ENCODE measurements around the gene ITGB5. TPM values are rescaled to one million over a fixed set of nuclear protein-coding genes. Genes with fewer than 3 reads are reported as not detected.

ITGB5 gene
- total and polyA plus RNA-seq, 2 donors (not counting 1 experiment from before 2014, with no cell fraction given): 99.7 to 196 TPM

GRCh38 chr3:124776856-124777255 is 110.3 kb downstream of the ITGB5 start:
- no peak overlapping the region for H3K27ac ChIP-seq (ENCODE audit: insufficient read depth, low read length)
- TF ChIP-seq EZH2 (IDR thresholded peaks at IDR 0.05; ENCODE audit: low read length, missing control alignments) (no peak), CTCF (conservative IDR thresholded peaks at IDR 0.05 in 1 of 2, IDR thresholded peaks at IDR 0.05 in 1 of 2; ENCODE audit: low read depth in 1 of 2, low read length in 2 of 2) (no peak)
- no peak overlapping the region for H3K9ac ChIP-seq (ENCODE audit: insufficient read depth, low read length)
- H3K4me2 ChIP-seq (ENCODE audit: extremely low read depth, insufficient read depth, low read length): no peak overlapping the region
- no peak overlapping the region for H3K4me3 ChIP-seq (replicated peaks in 1 of 4; ENCODE audit: control extremely low read depth in 1 of 4, insufficient read depth in 1 of 4, low read depth in 3 of 4, low read length in 4 of 4)
- peaks cover 43% of the 10 kb centered on the region for H3K4me1 ChIP-seq (ENCODE audit: control insufficient read depth, extremely low read depth, insufficient read depth, low read length)
- no peaks in the 10 kb centered on the region for H3K27me3 ChIP-seq (ENCODE audit: control insufficient read depth, insufficient read depth, low read length)
- DNase-seq (ENCODE audit: low read depth in 2 of 2): no peak
- no peaks in the 10 kb centered on the region for H3K36me3 ChIP-seq (ENCODE audit: control insufficient read depth, insufficient read depth, low read length)
- no peaks in the 10 kb centered on the region for H3K9me3 ChIP-seq (ENCODE audit: control insufficient read depth, insufficient read depth, low read depth, low read length)
- H3K79me2 ChIP-seq (ENCODE audit: control insufficient read depth, insufficient read depth, low read length): no peaks in the 10 kb centered on the region
- no peaks in the 10 kb centered on the region for H4K20me1 ChIP-seq (ENCODE audit: control insufficient read depth, extremely low read depth, insufficient read depth, low read length)
- no peak overlapping the region for H2AFZ ChIP-seq (ENCODE audit: low read length)

GRCh38 chr3:124775877-124776276 is 111.3 kb downstream of the ITGB5 start:
- no peaks in the 10 kb centered on the region for H4K20me1 ChIP-seq (ENCODE audit: control insufficient read depth, extremely low read depth, insufficient read depth, low read length)
- no peaks in the 10 kb centered on the region for H3K9me3 ChIP-seq (ENCODE audit: control insufficient read depth, insufficient read depth, low read depth, low read length)
- H3K27ac ChIP-seq (ENCODE audit: insufficient read depth, low read length): no peak overlapping the region
- H3K9ac ChIP-seq (ENCODE audit: insufficient read depth, low read length): no peak overlapping the region
- no peaks in the 10 kb centered on the region for H3K79me2 ChIP-seq (ENCODE audit: control insufficient read depth, insufficient read depth, low read length)
- TF ChIP-seq EZH2 (IDR thresholded peaks at IDR 0.05; ENCODE audit: low read length, missing control alignments): no peak
- no peak for TF ChIP-seq CTCF (conservative IDR thresholded peaks at IDR 0.05 in 1 of 2, IDR thresholded peaks at IDR 0.05 in 1 of 2; ENCODE audit: low read depth in 1 of 2, low read length in 2 of 2)
- H3K27me3 ChIP-seq (ENCODE audit: control insufficient read depth, insufficient read depth, low read length): no peaks in the 10 kb centered on the region
- no peaks in the 10 kb centered on the region for H3K36me3 ChIP-seq (ENCODE audit: control insufficient read depth, insufficient read depth, low read length)
- no peak overlapping the region for H3K4me2 ChIP-seq (ENCODE audit: extremely low read depth, insufficient read depth, low read length)
- no peak overlapping the region for H2AFZ ChIP-seq (ENCODE audit: low read length)
- H3K4me3 ChIP-seq (replicated peaks in 1 of 4; ENCODE audit: control extremely low read depth in 1 of 4, insufficient read depth in 1 of 4, low read depth in 3 of 4, low read length in 4 of 4): no peak overlapping the region
- DNase-seq (ENCODE audit: low read depth in 2 of 2): no peak
- H3K4me1 ChIP-seq (ENCODE audit: control insufficient read depth, extremely low read depth, insufficient read depth, low read length): peaks cover 41% of the 10 kb centered on the region

GRCh38 chr3:124774841-124775402 is 112.2 kb downstream of the ITGB5 start:
- no peak overlapping the region for H2AFZ ChIP-seq (ENCODE audit: low read length)
- no peaks in the 10 kb centered on the region for H3K36me3 ChIP-seq (ENCODE audit: control insufficient read depth, insufficient read depth, low read length)
- H3K4me3 ChIP-seq (replicated peaks in 1 of 4; ENCODE audit: control extremely low read depth in 1 of 4, insufficient read depth in 1 of 4, low read depth in 3 of 4, low read length in 4 of 4): no peak overlapping the region
- H3K27me3 ChIP-seq (ENCODE audit: control insufficient read depth, insufficient read depth, low read length): no peaks in the 10 kb centered on the region
- TF ChIP-seq CTCF (conservative IDR thresholded peaks at IDR 0.05 in 1 of 2, IDR thresholded peaks at IDR 0.05 in 1 of 2; ENCODE audit: low read depth in 1 of 2, low read length in 2 of 2) (no peak), EZH2 (IDR thresholded peaks at IDR 0.05; ENCODE audit: low read length, missing control alignments) (no peak)
- H3K27ac ChIP-seq (ENCODE audit: insufficient read depth, low read length): peak overlapping the region; percentile 16
- no peak overlapping the region for H3K9ac ChIP-seq (ENCODE audit: insufficient read depth, low read length)
- no peaks in the 10 kb centered on the region for H3K79me2 ChIP-seq (ENCODE audit: control insufficient read depth, insufficient read depth, low read length)
- H4K20me1 ChIP-seq (ENCODE audit: control insufficient read depth, extremely low read depth, insufficient read depth, low read length): no peaks in the 10 kb centered on the region
- no peak overlapping the region for H3K4me2 ChIP-seq (ENCODE audit: extremely low read depth, insufficient read depth, low read length)
- peaks cover 32% of the 10 kb centered on the region for H3K4me1 ChIP-seq (ENCODE audit: control insufficient read depth, extremely low read depth, insufficient read depth, low read length)
- H3K9me3 ChIP-seq (ENCODE audit: control insufficient read depth, insufficient read depth, low read depth, low read length): no peaks in the 10 kb centered on the region
- DNase-seq (ENCODE audit: low read depth in 2 of 2): no peak

All from fibroblast of lung (primary cell).